Stimulated activated naive CD8-positive, alpha-beta T cell treated with anti-CD3 and anti-CD28 coated beads, Interleukin-15, Interleukin-2, amounts not matched to agents 100 ng/mL and 50 ng/mL, for 24 hours (primary cell): ENCODE measurements around the gene TTLL11.
"Not testable (repeated sequence)": the region's sequence is repeated elsewhere in the genome, so short reads cannot be mapped to it uniquely, and the experiment has no call there.

ENCODE experiments used
- H3K27ac Mint-ChIP-seq: one replicate; pipeline ENCODE4 v1.8.0; 2021; ENCODE audit warnings: mild to moderate bottlenecking, mixed read lengths
- H3K27me3 Mint-ChIP-seq: one replicate; pipeline ENCODE4 v1.8.0; 2021; ENCODE audit warnings: mixed read lengths
- H3K36me3 Mint-ChIP-seq: one replicate; pipeline ENCODE4 v1.8.0; 2021; ENCODE audit warnings: low read depth, mixed read lengths
- H3K4me1 Mint-ChIP-seq: one replicate; pipeline ENCODE4 v1.8.0; 2021; ENCODE audit warnings: low read depth, mixed read lengths
- H3K4me3 Mint-ChIP-seq: one replicate; pipeline ENCODE4 v1.8.0; 2021; ENCODE audit warnings: mild to moderate bottlenecking, mixed read lengths
- H3K9me3 Mint-ChIP-seq: one replicate; pipeline ENCODE4 v1.8.0; 2021; ENCODE audit warnings: mixed read lengths

Gene TTLL11

GRCh38 chr9:122119721-122120120 is 26.6 kb upstream of the TTLL11 start:
- Mint-ChIP-seq H3K27me3 (peaks cover 3% of the 10 kb centered on the region), H3K36me3 (no peaks in the 10 kb centered on the region), H3K9me3 (no peaks in the 10 kb centered on the region), H3K4me3 (no peak overlapping the region), H3K27ac (no peak overlapping the region), H3K4me1 (no peaks in the 10 kb centered on the region)

- no peaks in the 10 kb centered on the region for H3K9me3 Mint-ChIP-seq
Observed at GRCh38 chr9:122119166-122119521, 26.0 kb upstream of the TTLL11 start.

GRCh38 chr9:122118343-122119165 is 25.4 kb upstream of the TTLL11 start:
- no peak overlapping the region for H3K27ac Mint-ChIP-seq
- H3K4me1 Mint-ChIP-seq: no peaks in the 10 kb centered on the region
- no peak overlapping the region for H3K4me3 Mint-ChIP-seq
- peaks cover 3% of the 10 kb centered on the region for H3K27me3 Mint-ChIP-seq
- H3K36me3 Mint-ChIP-seq: no peaks in the 10 kb centered on the region
- no peaks in the 10 kb centered on the region for H3K9me3 Mint-ChIP-seq

More at GRCh38 chr9:122119166-122119521, 26.0 kb upstream of the TTLL11 start:
- Mint-ChIP-seq H3K27ac (no peak overlapping the region), H3K36me3 (no peaks in the 10 kb centered on the region), H3K27me3 (peaks cover 3% of the 10 kb centered on the region), H3K4me3 (no peak overlapping the region), H3K4me1 (no peaks in the 10 kb centered on the region)

- not testable (repeated sequence) for H3K4me3 Mint-ChIP-seq
Observed at GRCh38 chr9:122117241-122117640, 24.1 kb upstream of the TTLL11 start.

GRCh38 chr9:122116448-122117173 is 23.5 kb upstream of the TTLL11 start:
- no peak overlapping the region for H3K4me3 Mint-ChIP-seq
- no peaks in the 10 kb centered on the region for H3K4me1 Mint-ChIP-seq
- no peak overlapping the region for H3K27ac Mint-ChIP-seq
- H3K36me3 Mint-ChIP-seq: no peaks in the 10 kb centered on the region
- no peaks in the 10 kb centered on the region for H3K27me3 Mint-ChIP-seq
- no peaks in the 10 kb centered on the region for H3K9me3 Mint-ChIP-seq

More at GRCh38 chr9:122117241-122117640, 24.1 kb upstream of the TTLL11 start:
- H3K4me1 Mint-ChIP-seq, H3K36me3 Mint-ChIP-seq, H3K27me3 Mint-ChIP-seq, H3K27ac Mint-ChIP-seq, H3K9me3 Mint-ChIP-seq: not testable (repeated sequence)

- no peaks in the 10 kb centered on the region for H3K9me3 Mint-ChIP-seq
- H3K4me3 Mint-ChIP-seq: no peak overlapping the region
- H3K27ac Mint-ChIP-seq: no peak overlapping the region
- H3K4me1 Mint-ChIP-seq: no peaks in the 10 kb centered on the region
- no peaks in the 10 kb centered on the region for H3K27me3 Mint-ChIP-seq
- H3K36me3 Mint-ChIP-seq: no peaks in the 10 kb centered on the region
Observed at GRCh38 chr9:122116040-122116439, 22.9 kb upstream of the TTLL11 start.

- Mint-ChIP-seq H3K4me1 (no peaks in the 10 kb centered on the region), H3K36me3 (no peaks in the 10 kb centered on the region), H3K4me3 (no peak overlapping the region), H3K27me3 (no peaks in the 10 kb centered on the region), H3K27ac (no peak overlapping the region), H3K9me3 (no peaks in the 10 kb centered on the region)
Observed at GRCh38 chr9:122115176-122116035, 22.3 kb upstream of the TTLL11 start.

GRCh38 chr9:122113574-122113973 is 20.5 kb upstream of the TTLL11 start:
- Mint-ChIP-seq H3K36me3 (no peaks in the 10 kb centered on the region), H3K27me3 (no peaks in the 10 kb centered on the region), H3K4me1 (no peaks in the 10 kb centered on the region), H3K4me3 (no peak overlapping the region), H3K27ac (no peak overlapping the region), H3K9me3 (no peaks in the 10 kb centered on the region)

- Mint-ChIP-seq H3K36me3 (no peaks in the 10 kb centered on the region), H3K27me3 (no peaks in the 10 kb centered on the region), H3K4me1 (no peaks in the 10 kb centered on the region), H3K27ac (no peak overlapping the region), H3K4me3 (no peak overlapping the region), H3K9me3 (no peaks in the 10 kb centered on the region)
Observed at GRCh38 chr9:122112238-122112637, 19.1 kb upstream of the TTLL11 start.

- Mint-ChIP-seq H3K9me3 (no peaks in the 10 kb centered on the region), H3K27me3 (no peaks in the 10 kb centered on the region), H3K4me1 (no peaks in the 10 kb centered on the region), H3K36me3 (no peaks in the 10 kb centered on the region), H3K4me3 (no peak overlapping the region), H3K27ac (no peak overlapping the region)
Observed at GRCh38 chr9:122111413-122112085, 18.4 kb upstream of the TTLL11 start.

- no peaks in the 10 kb centered on the region for H3K36me3 Mint-ChIP-seq
- no peak overlapping the region for H3K27ac Mint-ChIP-seq
- H3K4me1 Mint-ChIP-seq: no peaks in the 10 kb centered on the region
- H3K4me3 Mint-ChIP-seq: no peak overlapping the region
- H3K27me3 Mint-ChIP-seq: no peaks in the 10 kb centered on the region
- H3K9me3 Mint-ChIP-seq: no peaks in the 10 kb centered on the region
Observed at GRCh38 chr9:122110100-122110833, 17.2 kb upstream of the TTLL11 start.

- H3K9me3 Mint-ChIP-seq: peaks cover 2% of the 10 kb centered on the region
- H3K27ac Mint-ChIP-seq: no peak overlapping the region
- H3K36me3 Mint-ChIP-seq: peaks cover 2% of the 10 kb centered on the region
- H3K4me3 Mint-ChIP-seq: no peak overlapping the region
- no peaks in the 10 kb centered on the region for H3K27me3 Mint-ChIP-seq
- H3K4me1 Mint-ChIP-seq: no peaks in the 10 kb centered on the region
Observed at GRCh38 chr9:122109035-122109813, 16.1 kb upstream of the TTLL11 start.

GRCh38 chr9:122107291-122107805 is 14.2 kb upstream of the TTLL11 start:
- peaks cover 7% of the 10 kb centered on the region for H3K9me3 Mint-ChIP-seq
- no peak overlapping the region for H3K27ac Mint-ChIP-seq
- H3K4me3 Mint-ChIP-seq: no peak overlapping the region
- peaks cover 7% of the 10 kb centered on the region for H3K36me3 Mint-ChIP-seq
- H3K4me1 Mint-ChIP-seq: no peaks in the 10 kb centered on the region
- H3K27me3 Mint-ChIP-seq: no peaks in the 10 kb centered on the region
